ENCODE results near the gene NAA10.

Gene NAA10

GRCh38 chrX:153884136-153884535, 50.7 kb downstream of the NAA10 start:
- in situ Hi-C loops (cut with HindIII; ENCODE audit: low sequenced_read_pairs): no loop called here
- no peak for DNase-seq (ENCODE audit: low read depth, low spot score)
- H3K4me3 ChIP-seq (ENCODE audit: low read depth, low read length): no peak overlapping the region
- no peak for TF ChIP-seq CTCF (IDR thresholded peaks at IDR 0.05; ENCODE audit: low read depth, low read length)

- in situ Hi-C loops (cut with HindIII; ENCODE audit: low sequenced_read_pairs): no loop called here
- no peak overlapping the region for H3K4me3 ChIP-seq (ENCODE audit: low read depth, low read length)
- DNase-seq (ENCODE audit: low read depth, low spot score): no peak
- TF ChIP-seq CTCF (IDR thresholded peaks at IDR 0.05; ENCODE audit: low read depth, low read length): no peak
Observed at GRCh38 chrX:153883163-153883843, 51.5 kb downstream of the NAA10 start.

GRCh38 chrX:153882557-153882956, 52.3 kb downstream of the NAA10 start:
- H3K4me3 ChIP-seq (ENCODE audit: low read depth, low read length): no peak overlapping the region
- TF ChIP-seq CTCF (IDR thresholded peaks at IDR 0.05; ENCODE audit: low read depth, low read length): no peak
- DNase-seq (ENCODE audit: low read depth, low spot score): no peak
- in situ Hi-C loops (cut with HindIII; ENCODE audit: low sequenced_read_pairs): no loop called here

- in situ Hi-C loops (cut with HindIII; ENCODE audit: low sequenced_read_pairs): no loop called here
- DNase-seq (ENCODE audit: low read depth, low spot score): no peak
- no peak for TF ChIP-seq CTCF (IDR thresholded peaks at IDR 0.05; ENCODE audit: low read depth, low read length)
- H3K4me3 ChIP-seq (ENCODE audit: low read depth, low read length): no peak overlapping the region
Observed at GRCh38 chrX:153882086-153882498, 52.7 kb downstream of the NAA10 start.

GRCh38 chrX:153881281-153881680, 53.6 kb downstream of the NAA10 start:
- no peak for DNase-seq (ENCODE audit: low read depth, low spot score)
- H3K4me3 ChIP-seq (ENCODE audit: low read depth, low read length): no peak overlapping the region
- no peak for TF ChIP-seq CTCF (IDR thresholded peaks at IDR 0.05; ENCODE audit: low read depth, low read length)
- in situ Hi-C loops (cut with HindIII; ENCODE audit: low sequenced_read_pairs): no loop called here

GRCh38 chrX:153880440-153880815, 54.4 kb downstream of the NAA10 start:
- TF ChIP-seq CTCF (IDR thresholded peaks at IDR 0.05; ENCODE audit: low read depth, low read length): no peak
- no peak for DNase-seq (ENCODE audit: low read depth, low spot score)
- in situ Hi-C loops (cut with HindIII; ENCODE audit: low sequenced_read_pairs): no loop called here
- no peak overlapping the region for H3K4me3 ChIP-seq (ENCODE audit: low read depth, low read length)

All from astrocyte of the spinal cord (primary cell).